NCI-H128 (cell line): ENCODE data around the gene ZNF521.
"Not testable (repeated sequence)": the region's sequence is repeated elsewhere in the genome, so short reads cannot be mapped to it uniquely, and the experiment has no call there.

Experiments
- DNase-seq: peaks from one replicate; lab custom pipeline; 2025; ENCODE audit not compliant: unreplicated experiment; lab: John Stamatoyannopoulos, UW

The ZNF521 gene

DNA sequence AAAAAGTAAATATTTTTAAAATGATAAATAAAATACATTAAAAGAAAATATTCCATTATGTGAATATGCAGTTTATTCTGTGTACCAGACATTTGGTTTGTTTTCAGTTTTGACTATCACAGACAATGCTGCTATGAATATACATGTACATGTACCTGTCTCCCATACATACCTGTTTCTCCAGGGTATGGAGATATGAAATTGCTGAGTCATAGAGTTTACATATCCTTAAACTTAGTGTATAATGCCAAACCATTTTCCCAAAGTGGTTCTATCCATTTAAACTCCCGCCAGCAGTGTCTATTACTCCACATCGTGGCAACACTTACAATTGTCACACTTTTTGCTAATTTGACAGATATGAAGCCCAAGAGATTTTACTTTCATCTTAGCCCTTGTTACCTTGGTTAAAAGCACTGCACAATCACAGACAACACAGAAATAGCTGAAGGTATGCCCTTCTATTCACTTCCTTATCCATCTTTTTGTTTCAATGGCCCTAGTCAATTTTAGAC lies 56.3 kb downstream of the ZNF521 start:
- DNase-seq: no peak

DNA sequence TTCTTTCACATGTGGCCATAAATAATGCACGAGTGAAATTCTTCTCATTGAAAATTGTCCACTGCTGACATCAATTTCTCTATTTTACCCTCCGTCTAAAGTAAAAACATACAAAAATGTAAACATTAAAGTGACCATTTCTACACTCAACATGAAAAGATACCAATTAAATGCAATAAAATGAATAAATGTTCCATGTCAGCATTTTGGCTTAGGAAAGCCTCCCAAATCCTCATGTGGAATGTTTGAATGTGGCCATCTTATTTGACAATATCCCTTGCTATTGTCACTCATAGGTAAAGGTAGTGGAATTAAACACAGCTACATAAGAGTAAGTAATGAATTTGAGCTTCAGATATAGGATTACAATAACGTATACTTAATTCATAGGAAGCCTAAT lies 60.8 kb downstream of the ZNF521 start:
- no peak for DNase-seq

DNA sequence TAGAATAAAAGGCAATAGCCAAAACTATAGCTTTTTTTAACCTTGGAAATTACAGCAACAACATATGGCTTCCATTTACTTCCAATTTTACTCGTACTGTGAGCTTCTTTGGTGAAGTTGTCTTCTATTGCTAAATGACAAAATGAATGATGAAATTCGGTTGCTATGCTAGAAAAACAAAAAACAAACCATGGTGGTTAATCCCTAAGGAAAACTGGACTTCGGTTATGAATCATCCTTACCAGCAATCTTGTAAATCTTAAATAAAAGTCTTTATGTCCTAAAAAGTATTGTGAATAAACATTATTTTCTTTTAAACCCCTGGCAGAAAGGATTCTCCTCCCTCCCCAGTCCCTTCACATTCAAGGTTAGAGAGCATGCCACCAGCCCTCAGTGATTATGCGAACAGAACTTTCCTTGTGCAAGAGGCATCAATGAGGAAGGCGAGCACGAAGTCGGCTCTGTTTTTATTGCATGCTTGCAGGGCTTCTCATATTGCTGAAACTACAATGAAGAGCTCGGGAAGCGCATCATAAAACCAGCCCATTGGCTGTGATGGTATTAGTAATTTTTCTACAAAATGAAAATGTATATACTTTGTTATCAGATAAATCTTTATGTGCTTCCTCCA lies 62.9 kb downstream of the ZNF521 start:
- no peak for DNase-seq

DNA sequence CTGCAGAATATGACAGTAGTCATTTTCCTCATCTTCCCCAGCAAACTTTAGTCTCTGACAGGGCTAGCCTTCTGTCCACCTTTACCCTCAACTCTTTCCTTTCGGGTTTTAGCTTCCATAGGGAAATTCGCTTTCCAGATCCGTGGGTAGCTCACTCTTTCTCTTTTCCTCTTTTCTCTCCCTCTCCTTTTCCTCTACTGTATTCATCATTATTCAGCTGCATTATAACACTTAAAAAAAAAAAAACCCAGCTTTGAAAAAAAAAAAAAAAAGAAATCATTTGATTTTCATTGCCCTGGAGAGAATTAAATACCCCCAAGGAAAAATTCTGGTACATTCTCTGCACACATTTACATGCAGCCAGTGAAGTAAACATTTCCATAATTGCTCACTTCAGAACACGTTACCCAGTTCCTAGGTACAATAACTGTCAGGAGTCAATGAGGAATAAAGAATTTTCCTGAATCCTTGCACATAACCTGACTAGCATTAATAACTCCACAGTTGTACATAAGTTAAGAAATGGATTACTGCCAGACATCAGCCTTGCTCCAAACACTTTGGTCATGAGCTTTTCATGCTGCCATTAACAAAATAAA lies 63.5 kb downstream of the ZNF521 start:
- no peak for DNase-seq

DNA sequence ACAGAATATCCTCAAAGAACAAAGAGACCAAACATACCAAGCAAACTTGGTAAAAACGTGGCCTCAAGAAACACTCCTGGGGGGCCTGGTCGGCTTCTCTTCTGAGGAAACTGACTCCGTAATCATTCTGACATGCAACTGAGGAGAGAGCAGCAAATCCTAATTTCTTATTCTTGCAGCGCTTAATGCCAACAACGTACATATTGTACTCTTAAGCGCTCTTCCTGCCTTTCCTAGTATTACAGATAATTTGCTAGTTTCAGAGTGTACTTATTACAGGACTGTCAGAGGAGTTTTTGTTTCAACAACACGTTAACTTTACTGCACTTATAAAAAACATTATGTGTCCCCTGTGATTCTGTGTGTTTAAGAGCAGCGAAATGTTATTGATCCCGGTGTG lies 64.9 kb downstream of the ZNF521 start:
- no peak for DNase-seq

DNA sequence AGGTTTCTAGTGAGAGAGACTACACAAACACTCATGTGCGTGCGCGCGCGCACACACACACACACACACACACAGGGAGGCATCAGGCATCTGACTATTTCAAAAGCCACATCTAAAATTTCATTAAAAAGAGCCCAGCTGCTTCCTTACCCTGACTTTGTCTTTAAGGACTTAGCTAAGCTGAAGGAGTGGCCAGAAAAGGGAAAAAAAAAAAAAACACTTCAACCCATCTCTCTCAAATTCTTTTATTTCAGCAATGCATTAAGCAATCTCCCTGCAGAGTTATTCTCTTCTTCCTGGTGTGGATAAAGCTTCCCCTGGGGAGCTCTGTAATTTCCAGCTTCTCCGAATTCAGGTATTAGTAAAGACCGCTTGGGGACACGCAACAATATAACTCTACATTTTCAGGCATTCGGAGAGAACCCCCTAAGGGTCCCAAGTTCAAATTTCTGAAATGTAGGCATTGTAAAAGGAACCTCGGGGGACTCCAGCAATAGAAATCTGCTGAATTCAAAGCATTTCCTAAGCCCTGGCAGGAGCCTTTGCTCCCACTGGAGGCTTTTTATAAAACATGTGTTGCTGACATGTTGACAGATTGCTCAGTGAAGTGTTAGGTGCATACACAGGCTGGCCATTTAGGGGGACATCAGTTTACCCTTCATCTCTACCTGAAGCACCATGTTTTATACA lies 67.0 kb downstream of the ZNF521 start:
- DNase-seq: peak; percentile 60

DNA sequence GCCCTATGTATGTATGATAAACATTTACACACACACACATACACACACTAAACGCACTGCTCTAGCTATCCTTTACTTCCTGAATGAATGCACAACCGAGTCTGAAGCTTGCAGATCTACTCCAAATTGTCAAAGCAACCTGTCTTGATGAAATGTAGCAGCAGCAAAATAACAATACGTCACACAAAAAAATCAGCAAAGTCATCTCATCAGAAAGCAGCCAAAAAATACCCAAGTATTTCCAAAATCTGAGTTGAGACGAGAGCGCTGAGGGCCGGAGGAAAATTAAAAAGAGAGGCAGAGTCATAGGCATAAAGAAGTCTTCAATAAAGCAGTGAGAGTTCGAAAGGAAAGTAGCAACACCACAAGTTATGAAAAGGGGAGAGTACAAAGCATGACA lies 67.7 kb downstream of the ZNF521 start:
- no peak for DNase-seq

DNA sequence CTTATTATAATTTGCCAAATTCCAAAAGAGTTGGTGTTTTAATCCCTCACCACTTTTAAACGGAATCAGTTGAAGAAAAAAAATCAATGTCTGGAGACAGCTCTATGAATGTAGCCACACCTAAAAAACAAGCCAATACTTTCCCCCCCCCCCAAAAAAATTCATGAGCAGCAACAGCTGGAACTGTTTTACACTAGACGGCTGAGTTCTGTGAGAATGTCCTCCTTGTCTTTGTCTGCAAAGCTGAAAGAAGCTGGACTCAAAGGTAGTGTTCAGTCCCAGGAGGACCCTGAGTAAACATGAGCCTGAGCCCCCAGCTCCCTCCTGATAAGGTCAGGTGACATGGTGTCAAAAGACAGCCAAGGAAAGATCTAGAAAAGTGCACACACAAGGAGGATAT lies 68.2 kb downstream of the ZNF521 start:
- DNase-seq: no peak

DNA sequence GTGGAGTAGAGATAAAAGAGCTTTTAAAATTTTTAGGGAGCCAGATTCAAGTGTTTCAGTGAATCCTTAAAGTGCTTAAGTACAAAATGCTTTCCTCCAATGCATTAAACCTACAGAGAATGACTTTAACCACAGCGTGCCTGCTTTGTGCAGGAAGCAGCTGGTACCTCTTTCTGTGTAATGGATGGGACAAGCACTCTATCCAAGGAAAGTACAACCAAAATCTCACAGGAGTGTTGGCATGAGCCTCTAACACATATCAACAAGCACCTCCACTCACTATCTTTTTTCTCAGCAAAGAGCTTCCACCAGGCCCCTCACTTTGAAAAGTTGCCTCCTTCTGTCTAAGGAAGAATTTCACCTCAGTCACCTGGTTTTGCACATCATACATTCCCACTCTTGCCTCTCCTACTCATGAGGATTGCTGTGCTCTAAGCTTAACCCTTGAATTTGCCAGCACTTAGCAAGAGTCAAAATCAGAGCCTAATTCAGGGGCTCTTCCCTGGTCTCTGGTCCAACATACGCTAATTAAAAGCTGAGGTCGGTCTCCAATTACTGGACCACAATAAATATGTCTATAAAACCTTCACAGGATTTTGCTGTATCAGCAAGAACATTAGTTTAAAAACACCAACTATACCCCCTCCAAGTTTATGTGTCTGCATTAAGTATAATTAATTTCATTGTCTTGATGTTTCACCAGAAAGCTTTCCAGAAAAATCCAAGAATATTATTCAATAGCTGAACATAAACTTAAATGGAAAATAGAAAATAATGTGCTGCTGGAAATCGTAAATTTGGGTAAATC lies 68.9 kb downstream of the ZNF521 start:
- peak; percentile 43 for DNase-seq

DNA sequence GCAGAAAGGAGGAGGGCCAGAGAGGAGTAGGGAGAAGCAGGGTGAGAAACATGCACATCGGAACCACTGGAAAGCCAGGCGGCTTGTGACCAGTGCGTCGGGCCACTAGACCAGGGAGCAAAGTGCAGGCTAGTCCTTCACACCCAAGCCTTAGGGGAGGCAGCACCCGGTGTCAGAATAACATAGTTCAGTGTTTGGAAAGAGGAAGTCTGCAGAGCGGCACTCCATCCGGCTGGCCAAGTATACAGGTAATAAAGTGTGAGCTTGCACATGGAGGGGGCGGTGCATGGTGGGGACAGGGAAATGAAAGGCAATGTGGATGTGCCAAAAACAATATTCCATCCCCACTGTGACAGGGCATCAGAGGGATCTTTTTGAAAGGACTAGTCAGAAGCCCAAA lies 69.7 kb downstream of the ZNF521 start:
- DNase-seq: no peak

DNA sequence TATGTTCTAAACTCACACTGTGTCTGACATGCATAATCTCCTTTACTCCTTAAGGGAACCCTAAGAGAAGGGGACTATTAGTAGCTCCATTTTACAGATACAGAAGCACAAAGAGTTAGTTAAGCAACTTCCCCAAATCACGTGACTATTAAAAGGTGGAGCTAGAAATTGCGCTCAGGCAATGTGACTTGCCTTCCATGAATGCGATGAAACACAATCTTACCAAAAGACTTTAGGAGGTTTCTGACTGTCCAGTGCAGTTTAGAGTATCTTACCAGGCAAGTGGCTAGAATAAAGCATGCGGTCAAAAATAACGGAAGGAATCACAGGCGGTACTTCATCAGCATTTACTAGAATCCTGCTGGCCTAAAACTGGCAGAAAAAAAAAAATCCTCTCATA lies 70.4 kb downstream of the ZNF521 start:
- DNase-seq: no peak

DNA sequence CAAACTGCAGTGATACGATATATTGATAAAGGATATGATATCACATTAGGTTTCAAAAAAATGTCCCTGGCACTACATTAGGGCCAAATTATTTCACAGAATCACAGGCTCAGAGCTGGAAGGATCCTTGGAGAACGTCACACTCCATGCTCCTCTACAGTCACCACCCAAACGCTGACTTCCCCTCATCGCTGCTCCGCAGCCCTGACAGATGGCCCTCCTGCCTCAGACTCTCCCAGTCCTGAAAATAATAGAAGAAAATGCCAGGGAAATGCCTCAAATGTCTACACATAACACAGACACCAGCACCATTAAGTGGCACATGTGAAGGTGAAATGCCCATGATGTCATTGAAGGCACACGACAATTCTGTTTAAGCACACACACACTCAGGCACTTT lies 72.0 kb downstream of the ZNF521 start:
- DNase-seq: no peak

DNA sequence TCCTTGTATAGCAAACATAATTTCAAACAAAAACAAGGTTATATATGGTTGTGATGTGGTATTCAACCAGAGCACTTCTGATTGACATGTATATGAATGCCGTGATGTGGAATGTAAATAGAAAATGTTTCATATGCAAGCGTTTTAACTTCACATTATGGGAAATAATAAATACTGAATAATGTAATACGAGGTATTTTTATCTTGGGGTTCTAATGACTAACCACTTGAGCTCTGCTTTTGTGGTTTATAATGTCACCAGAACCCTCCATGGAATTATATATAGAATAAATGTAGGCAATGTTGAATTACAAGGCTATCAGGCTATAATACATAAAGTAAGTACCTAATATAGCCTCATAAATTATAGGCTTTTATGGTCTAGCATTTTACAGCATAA lies 72.4 kb downstream of the ZNF521 start:
- no peak for DNase-seq

DNA sequence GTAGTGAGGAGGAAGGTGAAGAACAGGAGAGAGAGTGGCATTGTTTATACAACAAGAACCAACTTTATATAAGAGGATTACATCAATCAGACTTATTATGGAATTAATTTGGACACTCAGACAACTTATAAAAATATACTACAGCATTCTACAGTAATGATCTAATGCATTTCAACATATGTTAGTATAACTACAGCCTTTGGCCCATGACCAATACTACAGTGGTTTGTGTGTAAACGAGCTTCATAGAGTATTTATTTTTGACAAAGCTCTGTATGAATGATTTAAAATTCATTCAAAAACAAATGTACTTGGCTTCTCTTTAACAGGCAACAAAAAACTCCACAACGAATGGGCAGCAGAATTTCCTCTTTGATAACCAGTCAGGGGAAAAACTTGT lies 72.8 kb downstream of the ZNF521 start:
- no peak for DNase-seq

DNA sequence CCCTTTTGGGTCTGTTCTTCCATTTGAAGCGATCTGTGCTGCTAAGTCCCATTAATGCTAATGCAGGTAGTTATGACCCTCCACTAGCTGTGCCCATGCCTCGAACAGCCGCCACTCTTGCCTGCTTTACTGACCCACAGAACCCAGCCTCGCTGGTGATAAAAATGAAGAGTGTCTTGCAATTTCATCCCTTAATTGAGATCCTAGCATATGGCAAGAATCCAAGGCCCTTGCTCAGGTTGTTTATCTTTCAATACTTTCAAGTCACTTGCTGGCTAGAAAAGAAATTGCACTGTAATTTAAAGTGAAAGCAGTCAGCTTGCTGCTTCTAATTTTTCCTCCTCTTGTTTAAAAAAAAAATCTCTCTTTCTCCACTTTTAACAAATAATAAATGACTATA lies 73.6 kb downstream of the ZNF521 start:
- no peak for DNase-seq

DNA sequence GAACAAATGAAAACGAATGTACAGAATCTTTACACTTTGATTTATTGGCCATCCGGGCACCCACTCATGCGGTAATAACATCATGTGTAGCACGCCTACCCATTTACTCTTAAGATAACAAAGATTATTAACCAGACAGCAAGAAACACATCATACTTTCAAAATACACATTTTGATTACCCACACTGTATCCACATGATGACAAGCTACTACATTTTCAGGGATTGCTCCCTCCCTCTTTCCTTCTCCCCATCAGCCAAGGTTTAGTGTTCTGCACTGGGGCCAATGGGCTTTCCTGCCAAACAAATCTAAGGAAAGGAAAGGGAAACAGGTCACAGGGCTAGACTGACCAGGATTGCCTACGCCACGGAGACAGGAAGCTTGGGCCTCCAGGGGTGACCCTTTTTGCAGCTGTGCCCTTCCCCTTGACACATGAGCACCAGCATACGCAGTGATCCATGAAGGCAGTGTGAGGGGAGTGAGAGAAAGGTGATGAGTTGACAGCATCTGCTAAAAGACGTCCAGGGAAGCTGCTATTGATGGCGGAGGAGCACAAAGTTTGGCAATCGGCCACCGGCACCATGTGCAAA lies 76.5 kb downstream of the ZNF521 start:
- no peak for DNase-seq

DNA sequence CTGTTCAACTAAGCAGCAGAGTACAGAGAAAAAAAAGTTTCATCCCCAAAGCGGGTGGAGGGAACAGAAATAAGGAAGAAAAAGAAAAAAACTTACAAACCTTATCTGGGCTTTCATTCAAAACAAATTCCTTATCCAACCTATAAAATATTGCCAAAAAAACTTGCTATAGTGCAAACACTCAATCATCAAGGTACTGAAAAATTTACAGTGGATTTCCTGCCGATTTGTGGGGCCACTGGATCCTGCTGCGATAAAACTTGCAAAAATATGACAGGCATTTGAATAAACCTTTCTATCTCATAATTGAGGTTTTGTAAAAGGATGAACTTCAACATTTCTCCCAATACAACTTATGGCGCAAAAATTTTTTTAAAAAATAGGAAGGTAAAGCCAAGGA lies 77.0 kb downstream of the ZNF521 start:
- DNase-seq: no peak

DNA sequence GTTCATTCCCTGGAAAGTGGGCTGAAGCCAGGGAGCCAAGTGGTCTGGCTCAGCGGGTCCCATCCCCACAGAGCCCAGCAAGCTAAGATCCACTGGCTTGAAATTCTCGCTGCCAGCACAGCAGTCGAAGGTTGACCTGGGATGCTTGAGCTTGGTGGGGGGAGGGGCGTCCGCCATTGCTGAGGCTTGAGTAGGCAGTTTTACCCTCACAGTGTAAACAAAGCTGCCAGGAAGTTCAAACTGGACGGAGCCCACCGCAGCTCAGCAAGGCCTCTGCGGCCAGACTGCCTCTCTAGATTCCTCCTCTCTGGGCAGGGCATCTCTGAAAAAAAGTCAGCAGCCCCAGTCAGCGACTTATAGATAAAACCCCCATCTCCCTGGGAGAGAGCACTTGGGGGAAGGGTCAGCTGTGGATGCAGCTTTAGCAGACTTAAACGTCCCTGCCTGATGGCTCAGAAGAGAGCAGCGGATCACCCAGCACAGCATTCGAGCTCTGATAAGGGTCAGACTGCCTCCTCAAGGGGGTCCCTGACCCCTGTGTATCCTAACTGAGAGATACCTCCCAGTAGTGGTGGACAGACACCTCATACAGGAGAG lies 84.9 kb downstream of the ZNF521 start:
- not testable (repeated sequence) for DNase-seq

DNA sequence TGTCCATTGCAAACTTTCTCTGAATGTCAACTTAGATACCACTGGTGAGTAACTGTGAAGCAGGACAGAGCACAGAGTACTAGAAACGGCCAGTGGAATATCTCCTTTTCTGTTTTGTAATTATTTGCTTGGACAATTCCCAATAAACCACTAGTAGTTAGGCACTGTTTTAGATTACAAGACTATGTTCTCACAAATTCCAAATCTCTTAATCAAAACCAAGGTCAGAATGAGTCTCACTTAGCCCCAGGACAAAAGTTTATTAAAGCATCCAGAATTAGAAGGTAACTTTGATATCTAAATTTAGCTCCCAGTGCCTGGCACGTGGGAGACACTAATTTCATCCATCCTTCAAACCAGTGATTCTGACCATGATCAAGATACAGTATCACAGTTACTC lies 89.0 kb downstream of the ZNF521 start:
- DNase-seq: no peak

DNA sequence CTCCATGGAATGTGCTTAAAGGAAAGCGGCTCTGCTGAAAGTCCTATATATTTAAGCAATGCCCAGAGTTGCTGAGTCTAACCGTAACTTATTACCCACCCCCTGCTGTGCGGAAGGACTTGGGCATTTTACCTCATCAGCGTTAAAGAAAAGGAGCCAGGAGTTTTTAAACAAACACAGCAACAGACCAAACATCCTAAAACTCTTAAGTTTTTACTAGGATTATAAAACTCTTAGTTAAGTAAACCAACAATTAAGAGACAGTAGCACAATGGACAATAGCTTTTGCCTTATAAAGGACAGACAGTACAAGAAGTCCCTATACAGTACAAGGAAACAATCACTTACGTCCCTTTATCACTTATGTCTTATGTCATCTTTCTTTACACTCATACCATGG lies 90.2 kb downstream of the ZNF521 start:
- DNase-seq: no peak

DNA sequence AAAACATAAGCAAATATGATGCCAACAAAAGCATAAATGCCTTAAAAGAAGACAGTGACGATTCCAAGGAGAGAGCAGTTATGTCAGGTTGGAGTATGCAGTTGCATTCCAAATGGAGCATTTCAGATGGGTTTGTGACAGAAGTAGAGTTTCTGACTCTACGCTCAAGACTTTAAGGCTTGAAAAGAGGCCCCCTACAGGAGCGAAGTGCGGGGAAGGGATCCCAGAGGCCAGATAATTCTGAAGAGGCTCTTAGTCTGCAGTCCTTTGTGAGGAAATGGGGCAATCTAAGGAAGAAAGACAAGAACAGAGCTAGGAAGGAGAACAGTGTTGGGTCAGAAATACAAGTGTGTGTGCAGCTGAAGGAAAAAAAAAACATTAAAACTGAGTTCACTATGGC lies 95.5 kb downstream of the ZNF521 start:
- no peak for DNase-seq
